Measurements from ENCODE around the gene VPREB3. TPM values are rescaled to one million over a fixed set of nuclear protein-coding genes. Genes with fewer than 3 reads are reported as not detected.

The VPREB3 gene
- total RNA-seq (2021; ENCODE audit: unreplicated experiment) (not detected), Bru-seq, nascent RNA (percentile 19 among the genes with signal in this experiment), BruChase-seq, experiment 1, labeled RNA remaining after a 2-hour chase (percentile 35 among the genes with signal in this experiment), BruChase-seq, experiment 2, labeled RNA remaining after a 6-hour chase (percentile 12 among the genes with signal in this experiment)
- 0.50 TPM for polyA plus RNA-seq (2012; ENCODE audit: insufficient read length)
- long read RNA-seq, result 0 reads

DNA sequence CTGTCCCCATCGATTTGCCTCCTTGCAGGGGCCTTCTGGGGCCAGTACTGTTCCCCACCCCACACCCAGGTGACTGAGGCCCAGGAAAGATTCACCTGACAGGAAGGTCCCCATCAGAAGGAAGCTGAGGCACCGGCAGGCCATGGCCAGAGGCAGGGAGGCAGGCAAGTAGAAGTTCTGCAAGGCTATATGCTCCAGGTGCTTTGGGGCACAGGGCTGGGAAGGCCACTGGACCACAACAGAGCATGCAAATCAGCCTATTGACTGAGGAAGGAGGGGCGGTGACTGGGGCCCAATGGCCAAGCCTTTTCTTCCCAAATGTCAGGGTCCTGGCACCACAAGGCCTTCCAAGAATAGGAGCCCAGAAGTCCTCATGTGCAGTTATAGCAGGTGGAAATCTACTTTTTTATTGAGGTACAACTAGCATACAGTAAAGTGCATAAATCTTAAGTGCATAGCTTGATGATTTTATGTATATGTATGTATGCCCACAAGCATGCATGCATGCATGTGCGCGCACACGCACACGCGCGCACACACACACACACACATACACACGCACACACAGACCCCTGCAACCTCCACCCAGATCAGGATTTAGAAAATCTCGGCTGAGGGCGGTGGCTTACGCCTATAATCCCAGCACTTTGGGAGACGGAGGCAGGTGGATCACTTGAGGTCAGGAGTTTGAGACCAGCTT lies at the start of gene VPREB3:
VPREB3 (minus strand) TSS at position 206 of the 700 bp plus-strand sequence; CDS start at position 144, 62 bp downstream.
- H3K27ac ChIP-seq (ENCODE audit: low read length), result no peak within 1 kb of the TSS
- ChIA-PET POLR2A (no interaction called here), CTCF (no interaction called here)
- DNase-seq (ENCODE audit: low read depth, low spot score) (no peak), ATAC-seq (no peak)
- BruUV-seq (replicated peaks), result no TSS peak
- no peak within 1 kb of the TSS for H3K4me3 ChIP-seq (ENCODE audit: low read depth in 2 of 2, low read length in 2 of 2)
- H3K9me3 ChIP-seq (ENCODE audit: control insufficient read depth, insufficient read depth, low read depth, low read length), result no peaks in the 10 kb centered on the region
- peaks cover 7% of the 10 kb centered on the region; the same call in 1 of the 2 replicates for H3K36me3 ChIP-seq (ENCODE audit: control insufficient read depth, insufficient read depth, low read length)
- H3K27me3 ChIP-seq (ENCODE audit: control insufficient read depth, insufficient read depth, low read length), result no peaks in the 10 kb centered on the region
- peaks cover 6% of the 10 kb centered on the region for H3K4me1 ChIP-seq (ENCODE audit: control insufficient read depth, insufficient read depth, low read length)
- intact Hi-C loops (cut with micrococcal nuclease; ENCODE audit: unreplicated experiment) (no loop called here), in situ Hi-C loops (cut with HindIII; ENCODE audit: low pct_unique_long_range_greater_than_20kb, low sequenced_read_pairs) (no loop called here)
- TF ChIP-seq SIN3A (IDR thresholded peaks at IDR 0.05; ENCODE audit: borderline replicate concordance, insufficient read depth, low read depth, low read length), result no peak
- TF ChIP-seq, protein P1, sequence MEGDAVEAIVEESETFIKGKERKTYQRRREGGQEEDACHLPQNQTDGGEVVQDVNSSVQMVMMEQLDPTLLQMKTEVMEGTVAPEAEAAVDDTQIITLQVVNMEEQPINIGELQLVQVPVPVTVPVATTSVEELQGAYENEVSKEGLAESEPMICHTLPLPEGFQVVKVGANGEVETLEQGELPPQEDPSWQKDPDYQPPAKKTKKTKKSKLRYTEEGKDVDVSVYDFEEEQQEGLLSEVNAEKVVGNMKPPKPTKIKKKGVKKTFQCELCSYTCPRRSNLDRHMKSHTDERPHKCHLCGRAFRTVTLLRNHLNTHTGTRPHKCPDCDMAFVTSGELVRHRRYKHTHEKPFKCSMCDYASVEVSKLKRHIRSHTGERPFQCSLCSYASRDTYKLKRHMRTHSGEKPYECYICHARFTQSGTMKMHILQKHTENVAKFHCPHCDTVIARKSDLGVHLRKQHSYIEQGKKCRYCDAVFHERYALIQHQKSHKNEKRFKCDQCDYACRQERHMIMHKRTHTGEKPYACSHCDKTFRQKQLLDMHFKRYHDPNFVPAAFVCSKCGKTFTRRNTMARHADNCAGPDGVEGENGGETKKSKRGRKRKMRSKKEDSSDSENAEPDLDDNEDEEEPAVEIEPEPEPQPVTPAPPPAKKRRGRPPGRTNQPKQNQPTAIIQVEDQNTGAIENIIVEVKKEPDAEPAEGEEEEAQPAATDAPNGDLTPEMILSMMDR (IDR thresholded peaks at IDR 0.05), result no peak
- TF ChIP-seq, protein P2, sequence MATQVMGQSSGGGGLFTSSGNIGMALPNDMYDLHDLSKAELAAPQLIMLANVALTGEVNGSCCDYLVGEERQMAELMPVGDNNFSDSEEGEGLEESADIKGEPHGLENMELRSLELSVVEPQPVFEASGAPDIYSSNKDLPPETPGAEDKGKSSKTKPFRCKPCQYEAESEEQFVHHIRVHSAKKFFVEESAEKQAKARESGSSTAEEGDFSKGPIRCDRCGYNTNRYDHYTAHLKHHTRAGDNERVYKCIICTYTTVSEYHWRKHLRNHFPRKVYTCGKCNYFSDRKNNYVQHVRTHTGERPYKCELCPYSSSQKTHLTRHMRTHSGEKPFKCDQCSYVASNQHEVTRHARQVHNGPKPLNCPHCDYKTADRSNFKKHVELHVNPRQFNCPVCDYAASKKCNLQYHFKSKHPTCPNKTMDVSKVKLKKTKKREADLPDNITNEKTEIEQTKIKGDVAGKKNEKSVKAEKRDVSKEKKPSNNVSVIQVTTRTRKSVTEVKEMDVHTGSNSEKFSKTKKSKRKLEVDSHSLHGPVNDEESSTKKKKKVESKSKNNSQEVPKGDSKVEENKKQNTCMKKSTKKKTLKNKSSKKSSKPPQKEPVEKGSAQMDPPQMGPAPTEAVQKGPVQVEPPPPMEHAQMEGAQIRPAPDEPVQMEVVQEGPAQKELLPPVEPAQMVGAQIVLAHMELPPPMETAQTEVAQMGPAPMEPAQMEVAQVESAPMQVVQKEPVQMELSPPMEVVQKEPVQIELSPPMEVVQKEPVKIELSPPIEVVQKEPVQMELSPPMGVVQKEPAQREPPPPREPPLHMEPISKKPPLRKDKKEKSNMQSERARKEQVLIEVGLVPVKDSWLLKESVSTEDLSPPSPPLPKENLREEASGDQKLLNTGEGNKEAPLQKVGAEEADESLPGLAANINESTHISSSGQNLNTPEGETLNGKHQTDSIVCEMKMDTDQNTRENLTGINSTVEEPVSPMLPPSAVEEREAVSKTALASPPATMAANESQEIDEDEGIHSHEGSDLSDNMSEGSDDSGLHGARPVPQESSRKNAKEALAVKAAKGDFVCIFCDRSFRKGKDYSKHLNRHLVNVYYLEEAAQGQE (IDR thresholded peaks at IDR 0.05; ENCODE audit: insufficient read depth in 1 of 2, low read depth in 2 of 2, low read length in 1 of 2), result no peak
- TF ChIP-seq TCF7L2 (IDR thresholded peaks at IDR 0.05; ENCODE audit: low read depth, low read length), result no peak
- TF ChIP-seq POLR2AphosphoS5 (IDR thresholded peaks at IDR 0.05; ENCODE audit: low read depth, low read length), result no peak

GRCh38 chr22:23803001-23803819 lies 49.0 kb upstream of the VPREB3 start:
- no peaks in the 10 kb centered on the region for H3K27me3 ChIP-seq (ENCODE audit: control insufficient read depth, insufficient read depth, low read length)
- BruUV-seq (replicated peaks), result no TSS peak
- intact Hi-C loops (cut with micrococcal nuclease; ENCODE audit: unreplicated experiment) (no loop called here), in situ Hi-C loops (cut with HindIII; ENCODE audit: low pct_unique_long_range_greater_than_20kb, low sequenced_read_pairs) (no loop called here)
- ChIA-PET POLR2A (no interaction called here), CTCF (no interaction called here)
- peaks cover 8% of the 10 kb centered on the region for H3K36me3 ChIP-seq (ENCODE audit: control insufficient read depth, insufficient read depth, low read length)
- H3K27ac ChIP-seq (ENCODE audit: low read length), result no peak overlapping the region
- no peak for DNase-seq (ENCODE audit: low read depth, low spot score)
- H3K4me1 ChIP-seq (ENCODE audit: control insufficient read depth, insufficient read depth, low read length), result no peaks in the 10 kb centered on the region
- TF ChIP-seq, protein P2 (IDR thresholded peaks at IDR 0.05; ENCODE audit: insufficient read depth in 1 of 2, low read depth in 2 of 2, low read length in 1 of 2), result no peak
- no peak for ATAC-seq
- no peak overlapping the region for H3K4me3 ChIP-seq (ENCODE audit: low read depth in 2 of 2, low read length in 2 of 2)
- no peaks in the 10 kb centered on the region for H3K9me3 ChIP-seq (ENCODE audit: control insufficient read depth, insufficient read depth, low read depth, low read length)

Measured in Panc1 (cell line).